ENCODE data around the gene AFTPH.

The AFTPH gene

DNA sequence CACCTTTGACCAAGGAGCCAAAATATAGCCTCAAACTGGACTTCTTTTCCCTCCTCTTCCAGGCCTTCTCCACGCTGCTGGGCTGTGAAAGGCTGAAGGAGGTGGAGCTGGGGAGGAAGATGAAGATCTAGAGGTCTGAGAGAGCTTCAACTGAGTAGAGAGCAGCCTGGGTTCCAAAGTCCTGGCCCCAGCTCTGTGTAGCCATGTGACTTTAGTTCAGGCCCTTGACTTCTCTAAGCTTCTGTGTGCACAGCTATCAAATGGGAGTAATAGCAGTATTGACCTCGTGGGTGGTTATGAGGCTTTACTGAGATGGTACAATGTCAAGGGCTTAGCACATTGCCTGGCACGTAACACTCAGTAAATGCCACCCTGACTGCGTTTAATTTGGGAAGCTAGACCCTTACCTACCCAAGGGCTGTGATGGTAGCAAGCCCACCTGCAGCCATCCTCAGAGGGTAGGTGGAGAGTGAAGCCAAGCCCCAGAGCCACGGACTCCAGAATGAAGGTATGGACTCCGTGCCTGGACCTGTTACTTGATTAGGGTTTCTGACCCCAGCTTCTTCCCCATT lies 91.2 kb downstream of the AFTPH start:
- TF ChIP-seq CTCF (IDR thresholded peaks at IDR 0.05): no peak

DNA sequence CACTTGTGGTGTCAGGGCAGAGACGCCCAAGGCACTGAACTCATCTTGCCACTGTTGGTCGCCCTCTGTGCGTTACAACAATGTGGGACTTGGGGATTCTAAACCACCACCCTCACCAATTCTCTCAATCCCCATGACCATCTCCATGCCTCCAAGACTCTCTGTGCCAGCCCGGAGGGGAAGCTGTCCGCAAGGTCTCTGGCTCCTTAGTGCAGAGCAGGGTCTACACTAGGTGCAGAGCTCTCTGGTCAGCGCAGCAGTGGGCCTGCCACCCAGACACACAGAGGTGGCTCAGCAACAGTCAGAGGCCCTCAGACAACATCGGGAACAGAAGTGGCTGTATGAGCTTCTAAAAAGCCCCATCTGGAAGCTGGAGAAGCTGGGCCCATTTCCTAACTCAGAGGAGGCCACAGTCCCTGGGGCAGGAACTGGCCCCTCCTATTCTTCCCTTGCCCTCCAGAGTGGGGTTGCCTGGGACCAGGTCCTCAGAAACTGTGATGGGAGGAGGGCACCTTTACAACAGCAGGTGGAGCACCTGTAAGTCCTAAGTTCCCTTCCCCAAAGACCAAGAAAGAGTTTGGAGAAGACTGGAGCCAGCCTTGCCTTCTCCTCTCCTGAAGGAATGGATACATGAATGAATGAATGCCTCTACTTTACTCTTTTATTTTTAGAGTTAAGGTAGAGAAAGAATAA lies 91.9 kb downstream of the AFTPH start:
- TF ChIP-seq CTCF (IDR thresholded peaks at IDR 0.05): no peak

DNA sequence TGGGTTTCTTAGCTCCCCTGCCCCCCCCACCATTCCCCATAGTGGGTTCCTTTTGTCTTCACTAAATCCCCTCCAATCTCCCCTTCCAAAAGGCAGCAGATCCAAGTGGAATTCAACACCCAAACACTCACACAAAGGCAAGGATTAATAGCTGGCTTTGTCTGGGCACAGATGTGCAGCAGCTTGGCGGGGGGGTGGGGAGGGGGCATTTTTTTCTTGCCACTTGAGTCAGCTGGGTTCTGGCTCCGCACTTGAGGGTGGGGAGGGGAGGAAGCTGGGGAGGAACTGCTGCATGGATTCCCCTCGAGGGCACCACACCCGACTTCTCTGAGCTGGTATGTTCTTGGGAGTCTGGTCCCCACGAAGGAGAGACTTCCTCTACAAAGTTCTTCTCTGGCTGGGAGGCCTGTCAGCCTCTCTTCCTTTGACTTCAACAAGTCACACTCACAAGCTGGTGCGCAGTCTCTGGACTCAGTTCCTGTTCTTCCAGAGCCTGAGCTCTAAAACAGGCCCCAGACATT lies 93.6 kb downstream of the AFTPH start:
- no peak for TF ChIP-seq CTCF (IDR thresholded peaks at IDR 0.05)

GRCh38 chr2:64620661-64621060 lies 96.5 kb downstream of the AFTPH start:
- no peak for TF ChIP-seq CTCF (IDR thresholded peaks at IDR 0.05)

GRCh38 chr2:64622443-64623241 lies 98.5 kb downstream of the AFTPH start:
- TF ChIP-seq CTCF (IDR thresholded peaks at IDR 0.05): no peak

GRCh38 chr2:64623242-64623850 lies 99.2 kb downstream of the AFTPH start:
- TF ChIP-seq CTCF (IDR thresholded peaks at IDR 0.05): no peak

GRCh38 chr2:64624108-64624610 lies 100.0 kb downstream of the AFTPH start:
- no peak for TF ChIP-seq CTCF (IDR thresholded peaks at IDR 0.05)

Measured in LNCAP (cell line).